ENCODE measurements around the gene FXR2. TPM values are rescaled to one million over a fixed set of nuclear protein-coding genes. Genes with fewer than 3 reads are reported as not detected.

Gene FXR2
- total RNA-seq, 1 experiment from 2014 or later, result 49.7 TPM

GRCh38 chr17:7590743-7591142 is 24.0 kb downstream of the FXR2 start (continued):
- TF ChIP-seq ZBTB33 (IDR thresholded peaks at IDR 0.05; ENCODE audit: extremely low read depth, insufficient replicate concordance, low read length) (no peak), CBX3 (IDR thresholded peaks at IDR 0.05; ENCODE audit: low read depth) (no peak), SRF (IDR thresholded peaks at IDR 0.05; ENCODE audit: low read depth) (no peak), EZH2 (IDR thresholded peaks at IDR 0.05) (no peak), EZH2phosphoT487 (IDR thresholded peaks at IDR 0.05; ENCODE audit: borderline replicate concordance) (no peak), ELF1 (IDR thresholded peaks at IDR 0.05; ENCODE audit: borderline replicate concordance, low read depth) (no peak)

- ChIA-PET CTCF (no interaction called here), POLR2A (interaction anchor here (0.6 kb wide), 2 partner anchors 97 to 635 kb away, joined by 3 read pairs; partner anchors contain the start of gene TP53)
Observed at GRCh38 chr17:7589891-7590691, 24.6 kb downstream of the FXR2 start, which contains the start of gene SOX15. Gene SOX15 (minus strand): TSS chr17:7590094. CDS start chr17:7589676, 418 bp downstream.

More at GRCh38 chr17:7589891-7590691, 24.6 kb downstream of the FXR2 start, which contains the start of gene SOX15:
- H3K27me3 ChIP-seq (ENCODE audit: insufficient read depth, low read length), result no peaks in the 10 kb centered on the region
- no peak within 1 kb of the TSS for H3K4me3 ChIP-seq (replicated peaks in 1 of 2; ENCODE audit: low read depth in 1 of 2, low read length in 2 of 2)
- H3K79me2 ChIP-seq (ENCODE audit: insufficient read depth, low read length), result peaks cover 19% of the 10 kb centered on the region
- TF ChIP-seq POLR2AphosphoS5 (IDR thresholded peaks at IDR 0.05; ENCODE audit: low read depth, low read length) (0 out of 2 replicates have a peak, but pooled peaks have one; percentile 16), FOSL1 (IDR thresholded peaks at IDR 0.05; ENCODE audit: low read depth) (no peak)
- DNase-seq (ENCODE audit: low read depth, low spot score) (no peak), ATAC-seq (peak; percentile 5; the same call in 1 of the 2 replicates)
- H3K27ac ChIP-seq (ENCODE audit: low read depth, low read length), result peak within 1 kb of the TSS; percentile 33
- no peaks in the 10 kb centered on the region for H3K9me3 ChIP-seq (ENCODE audit: control insufficient read depth in 1 of 2, insufficient read depth in 1 of 2, low read depth in 1 of 2, low read length in 2 of 2)
- no peaks in the 10 kb centered on the region for H4K20me1 ChIP-seq (ENCODE audit: insufficient read depth)
- no peaks in the 10 kb centered on the region for H3K9me2 ChIP-seq (ENCODE audit: insufficient read depth)
- H3K9ac ChIP-seq (ENCODE audit: low read length), result peak within 1 kb of the TSS; percentile 18; the same call in 1 of the 2 replicates
- H3K4me2 ChIP-seq (ENCODE audit: low read length), result peak within 1 kb of the TSS; percentile 24
- peaks cover 40 to 47% of the 10 kb centered on the region in 2 experiments; a peak in 3 of 4 replicates for H3K36me3 ChIP-seq (ENCODE audit: control insufficient read depth in 1 of 2, insufficient read depth in 2 of 2, low read length in 2 of 2)
- BruUV-seq (replicated peaks), result no TSS peak
- RAD21 ChIA-PET (ENCODE audit: low non-redundant PET in 1 of 2, low total read pairs in 2 of 2, uncharacterized antibody in 2 of 2, unreplicated experiment in 2 of 2), result no interaction called here
- intact Hi-C loops (cut with micrococcal nuclease), result no loop called here
- H3K4me1 ChIP-seq (ENCODE audit: control insufficient read depth in 1 of 2, insufficient read depth in 2 of 2, low read length in 2 of 2), result peaks cover under 1 to 29% of the 10 kb centered on the region in 2 experiments; a peak in 3 of 4 replicates
- H2AFZ ChIP-seq (ENCODE audit: low read depth, low read length, poor library complexity, severe bottlenecking), result no peak within 1 kb of the TSS
